IMR-90 (cell line): ENCODE measurements around the gene PLA2G2D. TPM values are rescaled to one million over a fixed set of nuclear protein-coding genes. Genes with fewer than 3 reads are reported as not detected.

ENCODE experiments used
- ATAC-seq: fragments of 200-7000 bp; cut with Tn5 transposase; 2 replicates; pipeline ENCODE4 v1.9.1; 2020; ENCODE audit warnings: low read depth, mild to moderate bottlenecking, moderate library complexity
- BruUV-seq: library from RNA; stranded (reverse); fragments of 400-500 nt; replicated peaks from 2 replicates; lab custom pipeline; 2021; lab: Mats Ljungman, UMichigan
- CTCF ChIA-PET: fragments of 300-600 bp; formaldehyde crosslinking; extraction: SDS; loops from one replicate; lab custom pipeline; 2021; ENCODE audit warnings: antibody characterized with exemption; lab: Yijun Ruan, JAX
- POLR2A ChIA-PET: fragments of 300-600 bp; sonication (Branson Sonifier 250); formaldehyde crosslinking; loops from one replicate; lab custom pipeline; 2022; ENCODE audit warnings: antibody characterized with exemption; ENCODE audit not compliant: unreplicated experiment; lab: Charles Lee
- DNase-seq: peaks from one replicate; pipeline ENCODE4 v3.0.0; 2013
- H2AFZ ChIP-seq: replicated peaks from 2 replicates; pipeline ENCODE3; 2013; ENCODE audit warnings: low read length, mild to moderate bottlenecking; ENCODE audit not compliant: poor library complexity
- H2AK5ac ChIP-seq: 2 replicates; pipeline ENCODE4 v1.6.1; 2013; ENCODE audit warnings: low read depth, low read length, inconsistent platforms
- H2AK9ac ChIP-seq: replicated peaks from 2 replicates; pipeline ENCODE3; 2013; ENCODE audit warnings: mild to moderate bottlenecking, low read depth, low read length, moderate library complexity; ENCODE audit not compliant: poor library complexity
- H2BK120ac ChIP-seq: 2 replicates; pipeline ENCODE4 v1.6.1; 2013; ENCODE audit warnings: low read depth, low read length, inconsistent platforms
- H2BK15ac ChIP-seq: 3 replicates; pipeline ENCODE4 v1.6.1; 2013; ENCODE audit warnings: low read depth, low read length, inconsistent platforms
- H2BK20ac ChIP-seq: 2 replicates; pipeline ENCODE4 v1.6.1; 2013; ENCODE audit warnings: low read depth, mild to moderate bottlenecking, inconsistent platforms, low read length, moderate library complexity
- H2BK5ac ChIP-seq: 2 replicates; pipeline ENCODE4 v1.6.1; 2013; ENCODE audit warnings: mild to moderate bottlenecking, low read depth, low read length, inconsistent platforms; ENCODE audit not compliant: poor library complexity, severe bottlenecking
- H3K14ac ChIP-seq: replicated peaks from 2 replicates; pipeline ENCODE4 v1.6.1; 2013; ENCODE audit warnings: low read depth, low read length, inconsistent platforms
- H3K18ac ChIP-seq: 2 replicates; pipeline ENCODE4 v1.6.1; 2013; ENCODE audit warnings: low read depth, low read length, control low read depth
- H3K23ac ChIP-seq: 2 replicates; pipeline ENCODE4 v1.6.1; 2013; ENCODE audit warnings: low read depth, low read length, inconsistent platforms
- H3K27ac ChIP-seq: 2 replicates; pipeline ENCODE4 v1.5.1; 2013; ENCODE audit warnings: mild to moderate bottlenecking, control low read depth, low read length; ENCODE audit not compliant: insufficient read depth
- H3K27me3 ChIP-seq: 2 replicates; pipeline ENCODE4 v1.6.1; 2013; ENCODE audit warnings: low read length; ENCODE audit not compliant: control insufficient read depth, insufficient read depth
- H3K36me3 ChIP-seq: 2 replicates; pipeline ENCODE4 v1.6.1; 2013; ENCODE audit warnings: low read length, mixed read lengths; ENCODE audit not compliant: control insufficient read depth, insufficient read depth
- H3K4ac ChIP-seq: 2 replicates; pipeline ENCODE4 v1.6.1; 2013; ENCODE audit warnings: low read depth, low read length, inconsistent platforms
- H3K4me1 ChIP-seq: 2 replicates; pipeline ENCODE4 v1.6.1; 2013; ENCODE audit warnings: low read length, mixed read lengths; ENCODE audit not compliant: control insufficient read depth, insufficient read depth
- H3K4me2 ChIP-seq: 2 replicates; pipeline ENCODE4 v1.6.1; 2013; ENCODE audit warnings: low read depth, mild to moderate bottlenecking, control low read depth, low read length, moderate library complexity
- H3K4me3 ChIP-seq: 2 replicates; pipeline ENCODE4 v1.5.1; 2013; ENCODE audit warnings: low read depth, mild to moderate bottlenecking, control low read depth, low read length, moderate library complexity; ENCODE audit not compliant: insufficient read depth
- H3K56ac ChIP-seq: 2 replicates; pipeline ENCODE4 v1.6.1; 2013; ENCODE audit warnings: low read length, inconsistent platforms; ENCODE audit not compliant: insufficient read depth; ENCODE audit errors: extremely low read depth
- H3K79me1 ChIP-seq, 2 experiments: 2 replicates each; pipeline ENCODE4 v1.6.1; 2013; ENCODE audit warnings: low read length in 2 of 2, inconsistent platforms in 1 of 2, low read depth in 1 of 2
- H3K9ac ChIP-seq: 2 replicates; pipeline ENCODE4 v1.6.1; 2013; ENCODE audit warnings: low read depth, low read length, control low read depth
- H3K9me1 ChIP-seq: 2 replicates; pipeline ENCODE4 v1.6.1; 2013; ENCODE audit warnings: low read length, inconsistent platforms; ENCODE audit not compliant: insufficient read depth
- H3K9me3 ChIP-seq: 2 replicates; pipeline ENCODE4 v1.6.1; 2013; ENCODE audit warnings: low read length; ENCODE audit not compliant: control insufficient read depth, insufficient read depth
- H4K20me1 ChIP-seq: 2 replicates; pipeline ENCODE4 v1.6.1; 2013; ENCODE audit warnings: low read length, inconsistent platforms; ENCODE audit not compliant: insufficient read depth
- H4K5ac ChIP-seq: 2 replicates; pipeline ENCODE4 v1.6.1; 2013; ENCODE audit warnings: mild to moderate bottlenecking, low read depth, low read length, control low read depth
- H4K8ac ChIP-seq, 2 experiments: 2 replicates each; pipeline ENCODE4 v1.6.1; 2013; ENCODE audit warnings: low read depth in 2 of 2, low read length in 2 of 2, control low read depth in 1 of 2, inconsistent platforms in 1 of 2
- H4K91ac ChIP-seq: 2 replicates; pipeline ENCODE4 v1.6.1; 2013; ENCODE audit warnings: low read depth, low read length, inconsistent platforms; ENCODE audit not compliant: insufficient read depth
- BHLHE40 ChIP-seq: fragments of 150-350 bp; IDR thresholded peaks from 2 replicates; pipeline ENCODE4 v1.6.1; 2016; ENCODE audit warnings: mild to moderate bottlenecking, low read depth, low read length
- CEBPB ChIP-seq: IDR thresholded peaks from 2 replicates; pipeline ENCODE4 v1.6.1; 2012; ENCODE audit warnings: low read depth, low read length, improper control_type of control experiment
- CHD1 ChIP-seq: IDR thresholded peaks from 2 replicates; pipeline ENCODE4 v1.6.1; 2012; ENCODE audit warnings: low read depth, low read length, improper control_type of control experiment
- FOS ChIP-seq: fragments of 150-350 bp; IDR thresholded peaks from 2 replicates; pipeline ENCODE4 v1.6.1; 2016; ENCODE audit warnings: low read depth, low read length
- MAFK ChIP-seq: IDR thresholded peaks from 2 replicates; pipeline ENCODE4 v1.6.1; 2012; ENCODE audit warnings: low read depth, low read length, improper control_type of control experiment
- MAZ ChIP-seq: IDR thresholded peaks from 2 replicates; pipeline ENCODE4 v1.6.1; 2012; ENCODE audit warnings: low read depth, mild to moderate bottlenecking, low read length, improper control_type of control experiment, moderate library complexity, borderline replicate concordance
- MXI1 ChIP-seq: IDR thresholded peaks from 2 replicates; pipeline ENCODE4 v1.6.1; 2012; ENCODE audit warnings: low read depth, mild to moderate bottlenecking, low read length, moderate library complexity, borderline replicate concordance
- NFE2L2 ChIP-seq: fragments of 150-350 bp; IDR thresholded peaks from 2 replicates; pipeline ENCODE4 v1.6.1; 2016; ENCODE audit warnings: low read depth, mild to moderate bottlenecking, low read length
- POLR2A ChIP-seq: IDR thresholded peaks from 2 replicates; pipeline ENCODE4 v1.6.1; 2012; ENCODE audit warnings: mild to moderate bottlenecking, low read depth, low read length
- RAD21 ChIP-seq: IDR thresholded peaks from 2 replicates; pipeline ENCODE4 v1.6.1; 2012; ENCODE audit warnings: low read length, improper control_type of control experiment
- RCOR1 ChIP-seq: IDR thresholded peaks from 2 replicates; pipeline ENCODE4 v1.6.1; 2012; ENCODE audit warnings: mild to moderate bottlenecking, low read length, improper control_type of control experiment; ENCODE audit not compliant: insufficient replicate concordance
- RFX5 ChIP-seq: IDR thresholded peaks from 2 replicates; pipeline ENCODE4 v1.8.0; 2012; ENCODE audit warnings: low read depth, mild to moderate bottlenecking, low read length, moderate library complexity
- SMC3 ChIP-seq: fragments of 150-350 bp; IDR thresholded peaks from 2 replicates; pipeline ENCODE4 v1.6.1; 2016; ENCODE audit warnings: low read depth, mild to moderate bottlenecking, antibody characterized with exemption, low read length, moderate library complexity
- USF2 ChIP-seq: fragments of 150-350 bp; IDR thresholded peaks from 2 replicates; pipeline ENCODE4 v1.6.1; 2017; ENCODE audit warnings: mild to moderate bottlenecking, antibody characterized with exemption, low read length, low read depth
- WGBS, 2 experiments: methylation state at CpG; one replicate each; pipeline versions ENCODE4 v1.1.5 to v1.1.7; 2013; ENCODE audit warnings: missing lambda C conversion rate in 2 of 2; ENCODE audit not compliant: insufficient read length in 1 of 2; ENCODE audit errors: extremely low coverage in 2 of 2; 5-methylcytosine and 5-hydroxymethylcytosine counted together
- dilution Hi-C: fragments of 300-500 bp; cut with HindIII; formaldehyde crosslinking; loops from one replicate; pipeline ENCODE4 v1.14.3; 2018; ENCODE audit warnings: low sequenced_read_pairs; ENCODE audit not compliant: unreplicated experiment
- in situ Hi-C: fragments of 300-500 bp; cut with MboI; formaldehyde crosslinking; loops from 3 replicates; pipeline ENCODE4 v1.14.3; 2019; ENCODE audit warnings: low sequenced_read_pairs, inconsistent platforms, mixed read lengths
- intact Hi-C: fragments of 100-400 bp; cut with micrococcal nuclease; formaldehyde crosslinking; loops from 2 replicates; pipeline ENCODE4 v1.10.0; 2022
- polyA plus RNA-seq, 3 experiments: library from polyadenylated mRNA; depleted of rRNA; stranded (reverse); fragments of >200 nt; gene quantifications; 2 replicates each; pipeline ENCODE4 v1.2.3, GENCODE V29; 2012; ENCODE audit warnings: low replicate concordance in 1 of 3
- total RNA-seq: library from RNA; depleted of rRNA; stranded (reverse); fragments of >200 nt; gene quantifications from 2 replicates; pipeline ENCODE4 v1.2.3, GENCODE V29; 2012
- TF ChIP-seq, protein P1 (sequence below): conservative IDR thresholded peaks from 2 replicates; pipeline ENCODE4 v1.5.1; 2012; ENCODE audit warnings: mild to moderate bottlenecking, low read depth, low read length, improper control_type of control experiment
- TF ChIP-seq, protein P2 (sequence below): fragments of 150-350 bp; IDR thresholded peaks from 2 replicates; pipeline ENCODE4 v1.6.1; 2016; ENCODE audit warnings: low read depth, mild to moderate bottlenecking, low read length, moderate library complexity, borderline replicate concordance

Gene PLA2G2D
- total and polyA plus RNA-seq, 2 of the 4 experiments (the other 2 are of a cell fraction) = not detected

GRCh38 chr1:20160034-20160433, 40.7 kb upstream of the PLA2G2D start:
- in situ Hi-C loops = no loop called here

More at GRCh38 chr1:20160034-20160433, 40.7 kb upstream of the PLA2G2D start:
- Histone ChIP-seq H3K23ac (no peak overlapping the region), H4K8ac (no peak overlapping the region), H3K27ac (no peak overlapping the region), H4K20me1 (no peaks in the 10 kb centered on the region), H2BK20ac (no peak overlapping the region), H3K18ac (no peak overlapping the region), H3K4me2 (no peak overlapping the region), H3K9me3 (peaks cover 30% of the 10 kb centered on the region), H3K9me1 (no peaks in the 10 kb centered on the region), H3K9ac (no peak overlapping the region), H4K91ac (no peak overlapping the region), H3K27me3 (no peaks in the 10 kb centered on the region; the same call in 1 of the 2 replicates), H2BK120ac (no peak overlapping the region), H4K5ac (no peak overlapping the region), H3K4ac (no peak overlapping the region), H2AFZ (no peak overlapping the region), H3K4me1 (no peaks in the 10 kb centered on the region; the same call in 1 of the 2 replicates), H3K79me1 (no peaks in the 10 kb centered on the region), H3K56ac (no peak overlapping the region), H3K14ac (no peak overlapping the region), H3K36me3 (no peaks in the 10 kb centered on the region), H2BK15ac (no peak overlapping the region), H2BK5ac (no peak overlapping the region), H2AK9ac (no peak overlapping the region), H2AK5ac (no peak overlapping the region), H3K4me3 (no peak overlapping the region)
- DNase-seq = no peak
- ChIA-PET POLR2A (no interaction called here), CTCF (no interaction called here)
- intact Hi-C loops (no loop called here), dilution Hi-C loops (no loop called here)
- BruUV-seq = no TSS peak
- no CpG with 5 or more reads among the region's 1 CpG for WGBS, 2 experiments
- ATAC-seq = no peak
- TF ChIP-seq, protein P1, sequence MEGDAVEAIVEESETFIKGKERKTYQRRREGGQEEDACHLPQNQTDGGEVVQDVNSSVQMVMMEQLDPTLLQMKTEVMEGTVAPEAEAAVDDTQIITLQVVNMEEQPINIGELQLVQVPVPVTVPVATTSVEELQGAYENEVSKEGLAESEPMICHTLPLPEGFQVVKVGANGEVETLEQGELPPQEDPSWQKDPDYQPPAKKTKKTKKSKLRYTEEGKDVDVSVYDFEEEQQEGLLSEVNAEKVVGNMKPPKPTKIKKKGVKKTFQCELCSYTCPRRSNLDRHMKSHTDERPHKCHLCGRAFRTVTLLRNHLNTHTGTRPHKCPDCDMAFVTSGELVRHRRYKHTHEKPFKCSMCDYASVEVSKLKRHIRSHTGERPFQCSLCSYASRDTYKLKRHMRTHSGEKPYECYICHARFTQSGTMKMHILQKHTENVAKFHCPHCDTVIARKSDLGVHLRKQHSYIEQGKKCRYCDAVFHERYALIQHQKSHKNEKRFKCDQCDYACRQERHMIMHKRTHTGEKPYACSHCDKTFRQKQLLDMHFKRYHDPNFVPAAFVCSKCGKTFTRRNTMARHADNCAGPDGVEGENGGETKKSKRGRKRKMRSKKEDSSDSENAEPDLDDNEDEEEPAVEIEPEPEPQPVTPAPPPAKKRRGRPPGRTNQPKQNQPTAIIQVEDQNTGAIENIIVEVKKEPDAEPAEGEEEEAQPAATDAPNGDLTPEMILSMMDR = no peak
- TF ChIP-seq POLR2A (no peak), RFX5 (no peak), MAZ (no peak), NFE2L2 (no peak), MAFK (no peak), RAD21 (no peak), CHD1 (no peak), USF2 (no peak), FOS (no peak), SMC3 (no peak), RCOR1 (no peak), CEBPB (no peak), MXI1 (no peak), BHLHE40 (no peak)
- TF ChIP-seq, protein P2, sequence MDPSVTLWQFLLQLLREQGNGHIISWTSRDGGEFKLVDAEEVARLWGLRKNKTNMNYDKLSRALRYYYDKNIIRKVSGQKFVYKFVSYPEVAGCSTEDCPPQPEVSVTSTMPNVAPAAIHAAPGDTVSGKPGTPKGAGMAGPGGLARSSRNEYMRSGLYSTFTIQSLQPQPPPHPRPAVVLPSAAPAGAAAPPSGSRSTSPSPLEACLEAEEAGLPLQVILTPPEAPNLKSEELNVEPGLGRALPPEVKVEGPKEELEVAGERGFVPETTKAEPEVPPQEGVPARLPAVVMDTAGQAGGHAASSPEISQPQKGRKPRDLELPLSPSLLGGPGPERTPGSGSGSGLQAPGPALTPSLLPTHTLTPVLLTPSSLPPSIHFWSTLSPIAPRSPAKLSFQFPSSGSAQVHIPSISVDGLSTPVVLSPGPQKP = no peak
